HG03457 (cell line): ENCODE measurements around the gene CCDC170.
"Not testable (repeated sequence)": the region's sequence is repeated elsewhere in the genome, so short reads cannot be mapped to it uniquely, and the experiment has no call there.

Experiments
- ATAC-seq: cut with Tn5 transposase; IDR thresholded peaks from one replicate; pipeline ENCODE4 v1.9.1; 2021; ENCODE audit warnings: moderate number of reproducible peaks; ENCODE audit not compliant: unreplicated experiment

Gene CCDC170

DNA sequence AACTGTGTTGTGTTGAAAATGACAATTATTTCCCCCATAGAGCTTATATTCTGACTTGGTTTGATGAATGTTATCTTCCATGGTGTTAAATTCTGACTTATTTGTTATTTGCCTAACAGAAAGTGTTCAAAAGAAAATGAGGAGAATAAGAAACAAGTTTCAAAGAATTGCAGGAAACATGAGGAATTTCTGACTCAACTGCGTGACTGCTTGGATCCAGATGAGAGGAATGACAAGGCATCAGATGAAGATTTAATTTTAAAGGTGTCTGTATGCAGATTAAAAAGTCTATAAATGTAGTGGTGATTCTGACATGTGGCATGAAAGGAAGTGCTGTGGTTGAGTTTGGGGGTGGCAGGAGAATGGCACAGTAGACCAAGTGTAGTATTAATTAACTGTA lies 50.6 kb downstream of the CCDC170 start:
- ATAC-seq: no peak

DNA sequence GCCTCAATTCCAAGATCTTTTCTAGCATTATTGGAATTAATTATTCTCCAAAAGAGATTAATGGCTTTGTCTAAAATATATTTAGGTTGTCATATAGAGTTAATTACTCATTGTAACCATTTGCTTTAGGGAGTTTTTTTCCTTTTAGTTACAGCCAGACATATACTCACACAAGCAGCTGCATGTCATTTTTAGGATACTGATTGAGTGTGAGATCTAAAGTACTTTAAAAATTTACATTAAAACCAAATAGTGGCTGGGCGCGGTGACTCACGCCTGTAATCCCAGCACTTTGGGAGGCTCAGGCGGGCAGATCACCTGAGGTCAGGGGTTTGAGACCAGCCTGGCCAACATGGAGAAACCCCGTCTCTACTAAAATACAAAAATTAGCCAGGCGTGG lies 51.1 kb downstream of the CCDC170 start:
- ATAC-seq: not testable (repeated sequence)

GRCh38 chr6:151546941-151547659 lies 53.3 kb downstream of the CCDC170 start:
- ATAC-seq: no peak

GRCh38 chr6:151548201-151548600 lies 54.4 kb downstream of the CCDC170 start:
- ATAC-seq: no peak

GRCh38 chr6:151549790-151550189 lies 56.0 kb downstream of the CCDC170 start:
- no peak for ATAC-seq

DNA sequence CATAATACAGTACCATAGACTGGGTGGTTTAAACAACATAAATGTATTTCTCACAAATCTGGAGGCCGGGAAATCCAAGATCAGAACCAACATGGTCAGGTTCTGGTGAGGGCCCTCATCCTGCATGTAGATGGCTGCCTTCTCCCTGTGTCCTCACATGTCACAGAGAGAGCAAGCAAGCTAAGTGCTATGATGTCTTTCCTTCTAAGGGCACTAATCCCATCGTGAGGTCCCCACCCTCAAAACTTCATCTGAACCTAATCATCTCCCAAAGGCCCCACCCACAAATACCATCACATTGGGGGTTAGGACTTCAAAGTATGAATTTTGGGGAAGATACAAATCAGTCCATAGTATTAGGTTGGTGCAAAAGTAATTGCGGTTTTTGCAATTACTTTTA lies 56.8 kb downstream of the CCDC170 start:
- ATAC-seq: no peak

DNA sequence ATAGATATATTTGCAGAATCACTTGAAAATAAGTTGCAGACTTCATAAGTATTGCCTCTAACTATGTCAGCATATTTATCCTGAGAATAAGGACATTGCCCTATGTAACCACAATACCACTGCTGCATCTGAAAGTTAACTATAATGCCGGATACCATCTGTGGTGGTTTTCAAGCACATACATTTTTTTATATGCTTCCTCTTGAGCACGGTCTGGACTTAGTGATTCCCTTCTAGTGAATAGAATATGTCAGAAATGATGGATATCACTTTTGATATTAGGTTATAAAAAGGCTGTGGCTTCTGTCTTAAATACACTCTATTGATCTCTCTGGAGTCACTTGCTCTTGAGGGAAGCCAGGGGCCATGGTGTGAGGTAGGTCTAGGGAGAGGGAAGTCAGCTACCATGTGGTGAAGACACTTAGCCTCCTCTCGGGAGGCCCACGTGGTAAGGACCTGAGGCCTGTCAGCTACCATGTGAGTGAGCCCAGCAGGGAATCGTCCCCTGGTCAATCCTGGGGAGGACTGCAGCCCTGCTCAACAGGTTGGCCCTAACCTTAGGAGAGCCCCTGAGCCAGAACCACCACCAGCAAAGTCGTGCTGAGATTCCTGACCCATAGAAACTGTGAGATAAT lies 57.5 kb downstream of the CCDC170 start:
- peak; percentile 61 for ATAC-seq

DNA sequence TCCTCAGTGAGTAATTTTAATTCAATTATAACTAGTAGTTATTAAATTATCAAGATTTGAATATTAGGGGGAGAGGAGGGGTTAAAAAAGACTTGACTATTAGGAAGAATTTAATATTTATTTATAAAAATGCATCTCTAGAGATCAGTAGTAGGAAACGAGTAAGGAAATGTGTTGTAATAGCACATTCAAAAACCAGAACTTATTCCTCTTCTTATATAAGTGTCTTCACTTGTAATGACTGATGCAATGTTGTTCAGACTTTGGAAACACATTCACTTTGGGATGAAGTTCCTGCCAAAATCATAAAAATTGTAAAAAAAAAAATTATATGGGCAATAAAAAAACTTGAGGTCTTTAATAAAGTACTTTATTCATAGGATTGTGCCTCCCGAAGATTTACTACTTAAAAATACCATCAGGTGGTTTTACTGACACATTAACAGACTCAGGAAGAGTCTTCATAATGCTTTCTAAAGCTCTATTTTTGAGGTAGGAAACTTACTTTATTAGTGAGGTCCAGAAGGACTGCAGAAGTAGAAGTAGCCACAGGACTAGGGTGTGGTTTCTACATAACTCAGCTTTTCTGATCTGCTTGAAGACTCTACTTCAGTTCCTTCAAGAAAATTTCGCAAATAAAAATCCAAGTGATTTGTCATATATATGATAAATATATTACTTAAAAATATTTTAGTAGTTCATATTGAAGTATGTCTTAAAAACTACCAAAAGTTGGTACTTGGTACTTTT lies 59.8 kb downstream of the CCDC170 start:
- no peak for ATAC-seq

- ATAC-seq: no peak
Observed at GRCh38 chr6:151561238-151561637, 67.4 kb downstream of the CCDC170 start.

GRCh38 chr6:151564654-151565053 lies 70.8 kb downstream of the CCDC170 start:
- no peak for ATAC-seq

GRCh38 chr6:151565940-151566339 lies 72.1 kb downstream of the CCDC170 start:
- ATAC-seq: no peak

DNA sequence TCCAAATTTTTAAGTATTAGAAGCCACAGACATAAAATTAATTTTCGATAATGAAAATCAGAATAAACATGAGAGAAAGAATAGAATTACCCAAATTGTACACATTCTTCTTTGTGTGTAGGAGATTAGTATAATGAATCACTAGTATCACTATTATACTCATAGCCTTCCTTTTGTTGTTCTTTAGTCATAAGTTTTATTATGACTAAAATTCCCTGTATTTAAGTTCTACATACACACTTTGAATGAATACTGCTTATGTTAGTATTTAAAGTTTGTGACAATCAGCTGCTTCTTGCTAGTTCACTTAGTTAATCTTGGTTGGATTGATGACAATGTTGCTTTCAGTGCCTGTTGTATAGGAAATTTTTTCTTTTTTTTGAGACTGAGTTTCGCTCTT lies 72.7 kb downstream of the CCDC170 start:
- no peak for ATAC-seq

DNA sequence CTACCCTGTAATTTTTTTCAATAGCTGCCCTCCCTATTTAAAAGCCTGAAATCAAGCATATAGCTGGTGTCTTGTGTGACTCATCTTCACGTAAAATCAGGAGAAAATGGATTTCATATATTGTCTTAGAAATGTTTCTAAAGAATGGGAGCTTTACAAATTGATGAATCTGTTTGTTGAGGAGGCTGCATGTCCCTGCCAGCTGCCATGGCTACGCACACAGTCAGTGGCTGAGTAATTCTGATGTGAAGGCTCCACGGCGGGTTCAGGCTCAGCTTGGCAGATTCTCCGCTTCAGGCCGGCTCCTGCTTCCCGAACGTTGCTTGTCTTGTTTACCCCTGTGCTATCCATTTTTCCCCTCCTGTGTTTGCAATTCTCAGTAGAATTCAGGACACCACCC lies 82.8 kb downstream of the CCDC170 start:
- no peak for ATAC-seq

DNA sequence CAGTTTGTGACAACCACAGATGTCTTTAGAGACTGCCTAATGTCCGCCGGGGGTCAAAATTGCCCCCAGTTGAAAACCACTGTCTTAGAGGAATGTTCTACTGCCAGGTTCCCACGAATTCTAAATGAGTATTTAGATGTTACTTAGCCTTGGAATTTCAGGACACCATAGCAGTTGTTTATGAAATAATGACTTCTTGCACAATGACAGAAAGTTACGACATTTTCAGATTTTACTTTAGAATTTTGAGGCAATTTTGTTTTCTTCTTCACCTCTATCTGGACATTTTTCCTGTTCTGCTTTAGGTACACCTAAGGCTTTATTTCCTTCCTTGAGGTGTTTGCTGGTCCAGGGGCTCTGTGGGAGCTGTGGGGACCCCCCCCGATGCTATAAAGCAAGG lies 83.4 kb downstream of the CCDC170 start:
- ATAC-seq: no peak

- ATAC-seq: no peak
Observed at GRCh38 chr6:151585741-151586140, 91.9 kb downstream of the CCDC170 start.

- no peak for ATAC-seq
Observed at GRCh38 chr6:151589667-151590066, 95.8 kb downstream of the CCDC170 start.

DNA sequence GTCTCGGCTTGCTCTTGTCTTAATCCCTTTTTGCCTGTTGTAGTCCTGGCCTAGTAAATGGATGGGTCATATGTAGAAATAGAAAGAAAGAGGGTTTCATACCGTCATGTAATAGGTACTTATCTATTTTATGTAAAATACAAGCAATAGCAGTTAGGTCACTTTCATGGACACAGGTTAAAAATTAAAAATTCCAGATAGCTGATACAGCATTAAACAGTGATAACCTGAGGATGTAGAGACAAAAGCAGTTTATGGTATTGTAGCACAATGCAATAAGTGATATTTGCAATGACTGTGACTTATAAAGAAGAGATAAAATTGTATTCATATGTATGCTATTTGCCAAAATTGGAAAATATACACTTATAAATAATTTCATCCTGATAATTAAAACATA lies 96.9 kb downstream of the CCDC170 start:
- no peak for ATAC-seq

- no peak for ATAC-seq
Observed at GRCh38 chr6:151592449-151593159, 98.8 kb downstream of the CCDC170 start.

DNA sequence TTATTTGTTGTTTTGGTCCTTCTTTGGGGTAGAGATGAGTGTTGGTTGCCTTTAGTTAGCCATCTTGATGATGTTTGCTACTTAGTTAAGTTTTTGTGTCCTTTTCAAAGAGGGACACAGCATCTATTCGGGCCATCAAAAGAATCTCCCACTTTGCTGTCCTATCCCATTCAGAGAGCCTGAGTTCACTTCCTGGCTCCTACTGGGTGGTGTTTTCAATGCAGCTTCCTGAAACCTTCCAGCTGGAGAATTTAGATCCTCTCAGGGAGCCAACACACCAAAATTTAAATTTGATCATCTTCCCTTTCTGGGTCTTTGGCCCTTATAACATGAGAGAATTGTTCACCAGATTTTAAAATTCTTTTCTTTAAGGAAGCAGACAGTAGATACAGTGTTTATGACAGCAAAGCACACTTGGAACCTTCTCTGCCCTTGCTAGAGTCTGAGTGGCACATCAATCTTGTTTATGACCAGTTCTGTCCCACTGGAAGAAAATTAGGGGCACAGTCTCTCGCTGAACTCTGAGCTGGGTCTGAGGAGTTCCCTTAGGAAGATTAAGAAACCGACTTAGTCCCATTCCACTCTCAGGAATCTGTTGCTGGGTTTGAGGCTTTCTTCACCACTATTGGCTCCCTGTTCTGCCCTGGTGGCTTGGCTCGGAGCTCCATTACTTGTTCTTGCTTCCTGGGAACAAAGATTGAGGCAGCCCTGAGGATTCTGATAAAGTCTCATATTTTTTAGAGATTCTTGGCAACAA lies 115.5 kb downstream of the CCDC170 start:
- no peak for ATAC-seq

GRCh38 chr6:151610326-151610725 lies 116.5 kb downstream of the CCDC170 start:
- ATAC-seq: no peak

- ATAC-seq: no peak
Observed at GRCh38 chr6:151614630-151615029, 120.8 kb downstream of the CCDC170 start.
